T1000 (cell line): ENCODE results near the gene ST14.

Experiments used
- DNase-seq: peaks from one replicate; lab custom pipeline; 2025; ENCODE audit warnings: mixed read lengths; lab: John Stamatoyannopoulos, UW

The ST14 gene

DNA sequence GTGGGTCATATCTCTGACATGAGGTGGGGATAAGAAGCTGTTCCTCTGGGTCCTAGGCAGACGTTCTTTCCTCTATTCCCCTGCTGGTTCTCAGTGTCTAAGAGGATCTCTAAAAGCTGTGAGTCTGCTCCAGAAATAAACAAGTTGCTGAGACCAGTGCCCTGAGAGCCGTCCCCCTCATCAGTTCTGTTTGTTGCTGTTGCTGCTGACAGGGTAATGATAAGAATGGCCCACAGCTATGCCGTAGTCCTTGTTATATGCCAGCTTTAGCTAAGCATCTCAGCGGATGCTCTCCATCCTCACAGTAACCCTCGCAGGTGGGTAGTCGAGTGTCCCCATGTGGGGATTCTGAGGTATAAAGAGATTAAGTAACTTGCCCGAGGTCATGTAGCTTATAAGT is 23.5 kb upstream of the ST14 start:
- DNase-seq = no peak

DNA sequence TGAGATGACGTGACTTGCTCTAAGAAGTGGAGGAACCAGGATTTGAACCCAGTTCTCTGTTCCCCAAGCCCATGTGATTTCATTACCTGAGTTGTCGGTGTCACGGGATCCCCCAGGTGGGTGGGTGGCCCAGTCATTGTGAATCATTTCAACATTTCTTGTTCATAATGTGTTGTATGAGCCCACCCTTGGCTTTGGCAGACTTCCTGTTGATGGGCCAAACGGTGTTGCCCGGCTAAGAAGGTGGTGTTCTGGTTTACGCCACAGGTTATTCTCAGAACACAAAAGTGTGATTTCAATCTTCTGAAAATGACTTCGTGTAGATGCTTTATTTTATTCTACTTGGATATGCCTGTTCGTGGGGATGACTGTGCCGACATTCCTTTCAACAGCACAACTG is 21.6 kb upstream of the ST14 start:
- DNase-seq = no peak

DNA sequence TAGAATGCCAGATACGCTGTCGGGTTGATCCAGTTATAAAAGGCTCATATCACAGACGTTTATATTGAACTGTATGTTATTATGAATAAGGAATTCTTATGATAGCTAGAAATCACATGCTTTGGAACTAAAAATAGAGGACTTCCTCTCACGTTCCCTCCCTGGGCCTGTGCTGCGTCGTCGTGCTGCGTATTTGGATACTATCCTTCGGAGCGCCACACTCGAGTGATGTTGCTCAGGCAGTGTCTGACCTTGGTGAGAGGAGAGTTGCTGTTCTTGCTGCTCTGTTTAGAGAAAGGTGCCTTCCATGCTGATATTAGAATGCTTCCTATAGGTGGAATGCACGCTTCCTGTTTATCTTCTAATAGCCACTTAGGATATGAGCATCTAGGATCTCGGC is 20.2 kb upstream of the ST14 start:
- DNase-seq = no peak

GRCh38 chr11:130141561-130142341 is 17.8 kb upstream of the ST14 start:
- no peak for DNase-seq

GRCh38 chr11:130144141-130144540 is 15.4 kb upstream of the ST14 start:
- no peak for DNase-seq

DNA sequence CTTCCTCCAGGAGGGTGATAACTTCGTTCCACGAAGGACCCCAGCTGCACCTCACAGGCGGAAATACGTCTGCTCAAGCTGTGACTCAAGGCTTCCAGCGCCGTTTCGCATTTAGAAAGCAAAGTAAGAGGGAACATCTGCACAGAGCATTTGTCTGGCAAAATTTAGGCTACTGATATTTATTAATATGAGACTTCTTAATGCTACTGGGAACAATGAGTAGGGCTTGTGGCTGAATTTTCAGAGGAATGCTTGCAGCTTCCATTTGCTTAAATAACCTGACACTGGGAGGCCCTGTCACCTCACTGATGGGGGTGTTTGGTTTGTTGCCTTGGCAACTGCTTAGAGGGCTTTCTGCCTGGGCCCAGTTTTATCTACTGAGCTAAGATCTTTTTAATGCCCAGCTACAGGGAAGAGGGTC is 14.7 kb upstream of the ST14 start:
- DNase-seq = no peak

DNA sequence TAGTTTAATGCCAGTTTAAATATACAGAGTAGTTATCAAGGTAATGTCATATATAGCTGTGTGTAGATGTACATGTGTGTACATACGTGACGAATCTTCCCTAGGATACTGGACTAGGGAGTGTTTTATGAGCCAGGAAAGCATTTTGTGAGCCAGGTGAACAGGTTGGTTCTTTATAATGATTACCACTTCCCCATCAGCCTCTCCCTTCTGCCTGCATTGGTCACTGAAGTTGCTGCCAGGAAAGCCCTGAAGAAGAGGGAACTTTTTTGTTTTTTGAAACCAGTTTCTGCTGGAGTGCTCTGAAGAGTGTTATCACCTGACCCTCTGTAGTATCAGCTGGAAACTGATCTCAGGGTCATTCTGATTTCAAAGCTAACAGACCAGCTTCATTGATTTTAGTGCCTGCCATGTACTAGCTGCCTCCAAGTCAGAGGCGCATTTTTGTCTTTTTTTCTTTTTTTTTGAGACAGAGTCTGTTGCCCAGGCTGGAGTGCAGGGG is 14.2 kb upstream of the ST14 start:
- DNase-seq = no peak

GRCh38 chr11:130145975-130146776 is 13.4 kb upstream of the ST14 start:
- DNase-seq = no peak

DNA sequence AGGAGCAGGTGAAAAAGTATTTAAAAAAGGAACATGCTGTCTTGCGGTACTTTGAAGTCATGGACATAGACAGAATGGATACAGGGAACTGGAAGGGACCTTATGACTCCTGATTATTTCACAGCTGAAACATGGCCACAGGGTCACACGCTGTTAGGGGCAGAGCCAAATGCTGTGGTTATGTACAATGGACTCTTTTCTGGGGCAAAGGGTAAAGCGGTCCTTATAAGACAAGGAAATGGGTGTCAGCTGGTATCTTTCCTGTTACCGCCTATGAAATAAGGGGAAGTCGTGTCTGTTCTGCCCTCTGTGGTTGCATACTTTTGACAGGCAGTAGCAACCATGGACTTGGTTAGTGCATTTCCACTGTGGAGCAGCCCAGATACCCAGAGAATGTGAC is 12.8 kb upstream of the ST14 start:
- DNase-seq = no peak

DNA sequence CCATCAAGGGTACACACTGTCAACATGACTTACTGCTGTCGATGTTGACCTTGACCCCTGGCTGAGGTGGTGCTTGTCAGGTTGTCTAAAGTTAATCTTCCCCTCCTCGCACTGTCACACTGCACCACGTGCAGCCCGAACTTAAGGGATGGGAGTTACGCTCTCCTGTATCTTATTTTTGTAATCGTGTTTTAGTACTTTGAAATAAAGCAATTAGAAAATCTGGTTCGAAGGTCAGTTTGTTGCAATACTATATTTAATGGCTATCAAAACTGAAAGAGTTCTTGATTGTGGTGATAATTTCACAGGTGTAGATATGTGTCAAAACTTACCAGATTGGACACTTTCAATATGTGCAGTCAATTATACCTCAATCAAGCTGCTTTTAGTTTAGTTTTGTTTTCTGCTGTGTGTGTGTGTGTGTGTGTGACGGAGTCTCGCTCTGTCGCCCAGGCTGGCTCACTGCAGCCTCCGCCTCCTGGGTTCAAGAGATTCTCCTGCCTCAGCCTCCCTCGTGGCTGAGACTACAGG is 10.7 kb upstream of the ST14 start:
- no peak for DNase-seq

DNA sequence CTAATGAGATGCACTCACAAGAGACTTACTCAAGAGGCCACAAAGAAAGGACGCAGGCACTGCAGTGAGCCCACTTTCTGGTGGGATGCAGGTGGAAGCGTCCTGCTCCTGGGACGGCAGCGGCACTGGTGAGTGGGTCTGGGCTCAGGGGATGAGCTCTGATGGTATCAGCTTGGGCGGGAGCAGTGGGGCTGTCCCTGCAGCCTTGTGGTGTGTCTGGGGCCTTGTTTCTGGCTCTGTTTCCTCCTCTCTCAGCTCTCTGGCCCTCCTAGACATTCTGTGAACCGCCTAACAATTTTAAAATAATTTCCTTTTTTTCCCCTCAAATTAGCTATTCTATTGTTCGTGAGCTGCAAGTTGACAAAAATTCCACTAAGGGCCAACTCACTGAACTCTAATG is 8.8 kb upstream of the ST14 start:
- no peak for DNase-seq

DNA sequence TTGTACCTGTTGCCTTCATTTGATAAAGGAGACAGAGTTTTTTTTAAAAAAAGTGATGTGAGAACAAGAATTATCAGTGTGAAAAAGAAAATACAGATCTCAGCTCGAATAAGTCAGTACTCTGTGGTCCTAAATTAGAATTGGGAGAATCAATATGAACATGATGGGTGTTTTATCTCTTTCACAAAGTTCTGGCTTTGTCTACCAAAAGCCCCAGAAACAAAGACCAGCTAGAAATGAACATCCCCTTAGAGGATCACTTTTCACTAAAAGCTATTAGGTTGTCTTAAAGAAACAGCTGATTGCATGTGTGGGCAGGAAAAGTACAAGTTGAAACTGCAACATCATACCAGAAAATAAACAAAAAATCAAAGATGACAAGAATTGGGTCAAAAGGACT is 8.4 kb upstream of the ST14 start:
- DNase-seq = no peak

DNA sequence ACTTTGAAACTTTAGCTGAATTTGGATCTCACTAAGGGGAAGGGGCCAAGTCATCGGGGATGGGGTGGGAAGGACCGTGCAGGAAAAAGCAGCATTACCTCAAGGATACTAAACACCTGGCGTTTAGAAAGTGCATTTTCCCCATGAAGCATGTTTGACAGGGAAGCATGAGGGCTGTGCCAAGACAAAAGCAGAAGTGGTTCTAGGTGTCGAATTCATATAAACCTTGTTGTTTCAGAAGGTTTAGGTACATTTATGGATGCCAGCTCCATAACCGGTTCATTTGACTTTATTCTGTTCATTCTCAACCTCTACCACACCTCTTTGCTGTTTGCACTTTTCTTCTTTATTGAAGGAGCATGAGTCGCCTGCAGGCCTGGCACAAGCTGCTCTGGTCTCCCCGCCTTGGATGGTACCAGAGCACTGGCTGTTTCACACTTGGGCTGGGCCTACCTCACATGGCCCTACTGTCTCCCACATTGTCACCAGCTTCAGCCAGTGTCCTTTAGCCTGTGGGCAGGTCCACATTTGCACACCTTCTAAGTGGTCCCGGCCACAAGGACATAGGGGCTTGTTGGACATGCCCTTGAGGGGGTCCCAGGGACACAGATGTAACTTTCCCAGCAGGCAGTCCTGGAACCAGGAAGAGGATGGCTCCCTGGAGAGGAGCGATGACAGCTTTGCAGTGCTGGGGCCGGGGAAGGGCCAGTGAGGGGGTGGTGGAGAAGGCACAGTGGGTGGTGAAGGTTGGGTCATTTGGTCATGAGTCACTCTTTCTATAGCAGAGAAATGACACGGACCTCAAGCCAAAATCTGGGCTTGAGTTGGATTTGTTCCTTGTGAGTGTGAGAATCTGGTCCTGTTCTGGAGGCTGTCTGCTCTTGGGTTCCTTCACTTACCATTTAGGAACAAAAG is 3.2 kb upstream of the ST14 start:
- DNase-seq = peak; percentile 14

DNA sequence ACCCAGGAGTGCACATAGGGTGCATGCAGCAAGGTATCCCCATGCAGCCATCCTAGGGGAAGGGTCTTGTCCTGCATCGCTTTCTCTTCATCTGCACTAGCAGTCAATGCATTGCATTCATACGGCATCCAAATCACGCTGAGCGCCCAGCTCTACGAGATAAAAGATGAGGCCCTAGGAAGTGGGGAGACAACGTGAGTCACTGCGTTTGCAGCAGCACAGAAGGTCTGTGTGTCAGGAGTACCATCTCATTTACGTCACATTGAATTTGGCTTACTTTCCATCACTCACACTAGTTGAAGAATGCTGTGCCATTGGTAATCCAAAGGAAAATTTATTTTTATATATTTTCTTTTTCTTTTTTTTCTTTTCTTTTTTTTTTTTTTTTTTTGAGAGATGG is 2.5 kb upstream of the ST14 start:
- no peak for DNase-seq

- DNase-seq = no peak
Measured at GRCh38 chr11:130157840-130158239, 1.7 kb upstream of the ST14 start.

DNA sequence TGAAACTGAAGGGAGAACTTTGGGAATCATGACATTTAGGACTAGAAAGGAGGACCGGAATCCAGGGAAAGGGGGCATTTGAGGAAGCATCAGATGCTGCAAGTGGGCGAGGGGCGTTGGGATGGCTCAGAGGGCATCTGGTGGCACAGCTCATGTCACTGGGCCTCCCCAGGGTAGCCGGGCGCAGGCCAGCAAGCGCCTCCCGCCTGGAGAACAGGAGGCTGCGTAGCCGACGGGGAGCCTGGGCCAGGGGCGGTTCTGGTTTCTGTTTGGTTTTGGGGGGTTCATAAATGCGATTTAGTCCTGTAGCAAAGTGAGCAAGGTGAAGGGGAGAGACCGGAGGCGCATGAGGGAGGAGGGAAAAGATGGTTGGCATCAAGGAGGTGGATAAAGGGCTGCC is 443 bp upstream of the ST14 start:
- DNase-seq = no peak

DNA sequence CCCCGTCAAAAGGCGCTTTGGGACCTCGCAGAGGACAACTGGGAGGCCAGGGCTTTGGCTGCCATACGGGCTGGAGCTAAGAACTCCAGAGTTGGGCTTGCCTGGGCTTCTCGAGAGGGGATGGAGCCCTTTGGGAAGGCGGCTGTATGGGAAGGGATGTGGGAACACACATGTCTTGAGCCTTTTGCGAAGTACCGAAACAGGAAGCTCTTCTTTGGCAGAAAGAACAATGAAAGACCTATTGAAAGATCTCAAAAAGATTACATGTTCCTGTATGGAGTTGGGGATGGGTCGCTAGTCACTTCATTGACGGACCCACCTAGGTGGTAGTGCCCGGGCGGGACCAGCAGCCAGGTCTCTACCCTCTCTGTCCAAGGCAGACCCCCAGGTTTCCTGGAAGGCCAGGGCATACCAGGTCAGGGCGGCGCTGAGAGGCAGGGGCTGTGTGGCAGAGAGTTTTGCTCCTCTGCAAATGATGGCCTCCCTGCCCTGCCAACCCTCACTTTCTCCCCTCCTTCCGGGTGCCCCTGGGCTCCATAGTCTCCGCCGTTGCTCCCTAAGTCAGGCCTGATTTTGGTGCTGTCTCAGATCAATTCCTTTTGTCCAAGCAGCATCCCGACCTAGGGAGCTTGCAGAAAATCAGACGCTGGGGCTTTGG is 1.0 kb downstream of the ST14 start:
- DNase-seq = no peak

DNA sequence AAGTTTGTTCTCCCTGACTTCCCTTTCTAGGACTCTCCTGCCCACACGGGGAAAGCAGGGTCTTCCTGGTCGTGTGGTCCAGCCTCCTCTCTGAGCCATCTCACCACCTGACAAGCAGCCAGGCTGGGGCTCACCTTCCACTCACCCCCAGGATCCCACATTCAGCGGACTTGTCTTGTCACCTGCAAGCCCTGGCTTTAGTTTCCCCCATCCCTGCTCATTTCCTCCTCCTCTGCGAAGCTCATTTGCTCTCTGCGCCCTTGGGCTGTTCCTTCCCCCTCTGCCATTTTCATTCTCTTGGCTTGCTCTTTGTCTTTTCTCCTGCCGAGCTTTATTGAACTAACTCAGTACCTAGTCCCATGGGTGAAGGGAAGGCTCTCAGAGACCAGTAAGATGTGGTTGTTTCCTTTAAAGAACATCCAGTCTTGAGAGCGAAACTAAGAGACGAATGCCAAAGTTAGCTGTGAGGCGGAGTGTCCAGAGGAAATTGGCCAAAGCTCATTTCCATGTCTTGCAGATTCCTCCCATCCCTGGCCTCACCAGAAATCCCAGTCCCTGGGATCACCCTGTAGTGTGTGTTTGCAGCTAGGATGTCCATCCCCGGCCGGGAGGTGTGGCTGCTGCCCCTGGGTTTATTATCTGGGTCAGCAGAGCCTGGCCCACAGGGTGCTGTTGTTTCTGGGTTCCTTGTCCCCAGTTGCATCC is 2.0 kb downstream of the ST14 start:
- DNase-seq = no peak

- no peak for DNase-seq
Measured at GRCh38 chr11:130162733-130163132, 3.2 kb downstream of the ST14 start.

DNA sequence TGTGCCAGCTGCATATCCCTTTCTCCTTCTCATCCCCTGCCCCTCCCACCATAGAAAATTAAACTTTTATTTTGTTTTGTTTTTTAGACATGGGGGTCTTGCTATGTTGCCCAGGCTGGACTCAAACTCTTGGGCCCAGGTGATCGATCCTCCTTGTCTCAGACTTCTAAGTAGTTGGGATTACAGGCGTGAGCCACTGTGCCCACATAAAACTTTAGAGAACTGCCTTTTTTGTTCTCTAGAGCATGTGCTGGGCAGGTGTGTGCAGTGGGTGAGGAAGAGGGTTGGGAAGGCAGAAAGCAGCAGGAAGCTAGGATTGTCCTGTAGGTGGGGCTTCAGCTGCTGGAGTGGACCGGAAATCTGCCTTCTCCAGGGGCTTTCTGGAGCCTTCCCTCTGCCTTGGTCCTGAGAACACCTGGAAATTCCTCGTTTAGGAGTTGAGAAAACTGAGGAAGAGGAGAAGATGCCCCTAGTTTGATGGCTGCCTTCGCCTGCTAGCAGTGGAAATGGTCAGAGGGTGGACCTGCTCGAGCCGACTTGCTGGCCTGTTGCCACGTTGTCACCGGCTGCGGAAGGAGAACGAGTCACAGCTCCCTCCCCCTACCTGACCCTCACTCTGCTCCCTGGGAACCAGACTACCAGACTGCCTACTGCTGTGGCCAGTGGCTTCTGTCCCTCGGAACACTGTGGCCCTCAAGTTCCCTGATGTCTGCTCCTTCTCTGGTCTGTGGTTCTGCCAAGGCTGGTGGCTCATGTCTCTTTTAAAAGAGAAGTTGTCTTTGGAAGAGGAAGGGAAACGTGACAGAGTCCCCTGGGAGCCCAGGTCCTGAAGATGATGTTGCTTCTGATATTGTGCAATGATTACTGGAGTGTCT is 4.0 kb downstream of the ST14 start:
- DNase-seq = no peak
